HG03095 (cell line): ENCODE results near the gene DDX19B.
"Not testable (repeated sequence)": the region's sequence is repeated elsewhere in the genome, so short reads cannot be mapped to it uniquely, and the experiment has no call there.

ENCODE experiments used
- ATAC-seq: cut with Tn5 transposase; IDR thresholded peaks from one replicate; pipeline ENCODE4 v1.9.1; 2021; ENCODE audit warnings: moderate library complexity; ENCODE audit not compliant: unreplicated experiment

Gene DDX19B

DNA sequence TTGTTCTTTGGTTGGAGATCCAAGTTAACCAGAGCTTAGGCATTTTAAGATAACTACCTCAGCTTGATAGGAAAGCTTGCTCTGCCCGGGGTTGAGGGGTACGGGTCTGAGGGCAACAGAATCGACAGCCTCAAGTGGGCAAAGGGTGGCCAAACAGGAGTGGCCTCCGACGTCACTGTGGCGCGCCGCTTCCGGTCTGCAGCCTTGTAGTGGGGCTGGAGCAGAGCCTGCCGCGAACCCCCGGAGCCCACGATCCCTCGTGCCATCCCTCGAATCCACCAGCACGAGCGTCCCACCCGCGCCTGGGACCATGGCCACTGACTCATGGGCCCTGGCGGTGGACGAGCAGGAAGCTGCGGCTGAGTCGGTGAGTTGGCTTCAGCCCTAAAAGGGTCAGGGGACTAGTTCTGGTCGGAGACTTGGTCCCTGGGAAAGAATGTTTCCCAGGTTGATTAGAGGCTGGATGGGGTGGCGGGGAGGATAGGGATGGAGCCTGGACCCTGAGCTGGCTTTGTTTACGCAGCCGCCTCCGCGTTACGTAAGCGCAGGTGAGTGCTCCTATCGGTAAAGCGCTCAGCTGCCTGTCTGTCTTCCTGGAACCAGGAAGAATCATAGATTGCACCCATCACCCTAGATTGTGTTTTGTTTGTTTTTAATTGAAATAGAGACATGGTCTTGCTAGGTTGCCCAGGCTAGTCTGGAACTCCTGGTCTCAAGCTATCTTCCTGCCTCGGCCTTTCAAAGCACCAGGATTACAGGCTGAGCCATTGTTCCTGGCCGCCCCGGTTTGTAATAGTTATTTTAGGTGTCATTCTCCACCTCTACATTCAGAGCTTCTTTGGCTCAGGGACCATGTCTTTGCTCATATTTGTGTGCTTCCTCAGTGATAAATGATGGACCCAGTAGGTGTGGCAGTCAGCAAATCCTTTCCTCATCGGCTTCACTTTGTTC, at the start of gene DDX19B:
Gene DDX19B (plus strand): TSS at position 199 of the 951 bp plus-strand sequence. CDS start 112 bp downstream, at position 311.
- ATAC-seq, result peak; percentile 86

DNA sequence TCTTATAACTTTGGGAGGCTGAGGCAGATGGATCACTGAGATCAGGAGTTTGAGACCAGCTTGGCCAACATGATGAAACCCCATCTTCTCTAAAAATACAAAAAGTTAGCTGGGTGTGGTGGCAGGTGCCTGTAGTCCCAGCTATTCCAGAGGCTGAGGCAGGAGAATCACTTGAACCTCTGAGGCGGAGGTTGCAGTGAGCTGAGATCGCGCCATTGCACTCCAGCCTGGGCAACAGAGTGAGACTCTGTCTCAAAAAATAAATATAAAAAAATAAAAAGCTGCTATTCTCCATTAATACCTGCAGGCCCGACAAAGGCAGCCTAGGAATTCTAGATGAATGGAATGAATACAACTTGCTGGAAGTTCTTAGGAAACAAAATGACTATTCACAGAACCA, 49.3 kb upstream of the DDX19B start:
- ATAC-seq, result not testable (repeated sequence)

DNA sequence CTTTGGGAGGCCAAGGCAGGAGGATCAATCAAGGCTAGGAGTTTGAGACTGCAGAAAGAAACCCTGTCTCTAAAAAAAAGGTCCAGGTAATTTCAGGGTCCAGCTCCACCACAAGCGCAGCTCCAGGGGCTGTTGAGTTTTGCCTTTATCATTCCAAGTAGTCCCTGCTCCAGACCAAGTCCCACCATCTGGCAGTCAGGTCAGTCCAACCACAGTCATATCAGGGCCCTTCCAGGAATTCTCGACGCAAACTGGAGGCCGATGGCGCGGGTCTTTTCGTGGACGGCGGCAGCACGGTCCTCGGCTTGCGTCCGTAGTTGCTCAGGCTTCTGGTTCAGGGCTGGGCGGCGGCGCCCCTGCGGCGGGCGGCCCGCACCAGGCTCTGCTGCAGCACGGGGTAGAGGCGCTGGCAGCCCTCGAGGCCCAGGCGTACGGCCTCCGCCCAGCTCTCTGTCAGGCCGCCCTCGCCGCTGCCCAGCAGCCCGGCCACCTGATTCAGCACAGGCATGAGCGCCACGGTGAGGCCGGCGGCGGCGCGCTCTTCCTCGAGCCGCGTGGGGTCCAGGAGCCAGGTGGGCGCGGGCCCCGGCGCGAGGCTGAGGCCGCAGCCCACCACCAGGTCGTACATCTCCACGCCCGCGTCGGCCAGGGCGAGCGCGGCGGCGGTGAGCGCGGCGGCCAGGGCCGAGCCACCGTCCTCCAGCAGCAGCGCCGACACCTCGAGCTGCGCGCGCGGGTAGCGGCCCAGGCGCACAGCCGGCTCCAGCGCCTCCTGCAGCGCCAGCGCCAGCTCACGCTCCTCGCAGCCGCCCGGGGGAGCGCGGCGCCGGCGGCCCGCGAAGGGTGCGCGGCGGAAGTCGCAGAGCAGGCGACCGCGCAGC, 48.0 kb upstream of the DDX19B start:
- ATAC-seq, result peak; percentile 39

GRCh38 chr16:70251629-70252354, 47.2 kb upstream of the DDX19B start, which contains the start of gene EXOSC6:
Gene EXOSC6, minus strand, starts transcription at chr16:70251940. Its CDS starts 40 bp downstream, at chr16:70251900.
- peak; percentile 81 for ATAC-seq

DNA sequence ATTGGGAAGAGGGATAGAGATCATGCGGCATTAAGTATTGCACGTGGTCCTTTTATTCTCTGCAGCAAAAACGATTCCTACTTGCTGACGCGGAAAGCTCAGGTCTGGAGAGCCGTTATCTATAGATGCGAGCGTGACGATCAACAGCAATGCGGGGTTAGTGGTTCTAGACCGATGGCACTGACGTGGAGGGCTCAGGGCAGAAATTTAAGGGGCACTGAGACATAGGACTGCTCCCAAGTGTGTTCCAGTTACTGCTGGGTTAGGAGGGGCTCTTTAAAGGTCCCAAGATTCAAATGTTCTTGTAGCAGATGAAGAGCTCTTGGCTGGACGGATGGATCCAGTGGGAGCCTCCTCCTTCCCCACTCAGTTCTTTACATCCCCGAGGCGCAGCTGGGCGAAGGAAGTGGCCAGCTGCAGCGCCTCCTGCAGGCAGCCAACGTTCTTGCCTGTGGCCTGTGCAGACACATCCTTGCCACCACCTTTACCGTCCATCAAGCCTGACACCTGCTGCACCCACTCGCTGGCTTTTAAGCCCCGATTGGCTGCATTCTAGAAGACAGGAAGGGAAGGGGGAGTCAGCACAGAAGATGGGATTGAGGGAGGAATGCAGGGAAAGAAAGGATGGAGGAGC, 46.5 kb upstream of the DDX19B start:
- ATAC-seq, result no peak

DNA sequence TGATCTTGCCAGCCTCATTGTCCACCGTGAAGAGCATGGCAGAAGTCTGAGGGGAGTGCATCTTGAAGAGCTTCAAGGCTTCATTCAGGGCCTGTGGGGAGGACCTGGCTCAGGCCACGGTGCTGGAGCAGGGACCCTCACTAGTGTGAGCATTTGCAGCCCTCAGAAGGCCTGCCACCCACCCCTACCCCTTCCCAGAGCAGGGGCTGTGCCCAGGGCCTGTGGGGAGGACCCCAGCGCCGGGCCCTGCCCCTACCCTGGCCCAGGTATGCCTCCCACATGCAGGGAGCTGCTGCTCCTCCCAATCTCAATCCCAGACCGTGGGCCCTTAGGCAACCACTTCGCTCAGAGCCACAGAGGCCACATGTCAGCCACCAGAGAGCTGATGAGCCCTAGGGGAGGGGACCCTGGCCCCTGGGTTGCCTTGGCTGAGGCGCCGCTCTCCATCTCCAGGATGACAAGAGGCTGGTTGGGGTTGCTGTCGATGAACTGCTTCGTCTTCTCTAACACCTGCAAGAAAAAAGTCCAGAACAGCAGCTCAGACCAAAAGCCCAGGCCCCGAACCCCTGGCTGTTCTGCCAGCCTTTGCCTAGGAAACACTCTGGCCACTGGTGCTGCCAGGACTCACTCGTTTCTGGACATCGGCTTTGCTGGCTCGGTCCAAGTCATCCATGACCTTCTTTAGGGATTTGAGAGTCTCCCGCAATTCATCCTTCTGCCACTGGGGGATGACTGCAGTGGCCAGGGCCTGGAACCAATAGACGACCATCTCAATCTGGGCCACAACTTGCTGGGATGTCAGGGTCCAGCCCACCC, 45.5 kb upstream of the DDX19B start:
- no peak for ATAC-seq

DNA sequence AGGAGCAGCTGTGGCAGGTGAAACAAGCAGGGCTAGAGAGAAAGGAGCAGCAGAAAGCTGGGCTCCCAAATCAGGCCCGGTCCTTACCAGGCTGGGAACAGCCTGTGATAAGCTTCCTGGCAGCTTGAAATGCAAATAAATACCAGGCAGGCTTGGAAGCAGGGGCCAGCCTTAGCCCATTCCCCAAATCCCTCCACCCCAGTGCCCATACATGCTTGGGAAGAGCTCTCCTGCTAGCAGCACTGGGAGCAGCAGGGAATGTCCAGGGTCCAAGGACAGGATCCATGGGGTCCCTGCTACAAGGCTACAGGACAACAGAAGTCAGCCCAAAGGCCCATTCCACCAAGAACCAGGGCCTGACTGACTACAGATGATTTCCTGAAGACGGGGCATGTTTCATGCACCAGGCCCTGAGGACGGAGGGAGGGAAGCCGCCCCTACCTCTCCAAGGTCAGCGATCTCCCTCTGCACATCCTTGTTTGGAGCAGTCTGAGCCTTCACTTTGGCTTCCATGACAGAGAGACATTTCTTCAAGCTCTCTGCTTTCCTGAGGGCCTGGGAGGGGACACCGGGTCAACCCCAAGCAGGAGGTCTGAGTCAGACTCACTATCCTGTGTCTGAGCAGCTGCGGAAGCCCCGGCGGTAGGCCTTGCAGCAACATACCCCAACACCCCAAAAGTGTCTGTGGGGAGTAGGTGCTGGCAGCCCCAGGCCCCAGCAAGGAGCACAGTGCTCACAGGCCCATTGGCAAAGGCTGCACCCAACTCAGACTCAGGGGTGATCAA, 44.6 kb upstream of the DDX19B start:
- ATAC-seq, result no peak

- ATAC-seq, result no peak
Measured at GRCh38 chr16:70254965-70255286, 44.1 kb upstream of the DDX19B start.

- no peak for ATAC-seq
Measured at GRCh38 chr16:70255574-70255973, 43.4 kb upstream of the DDX19B start.

GRCh38 chr16:70257391-70257790, 41.6 kb upstream of the DDX19B start:
- ATAC-seq, result no peak

DNA sequence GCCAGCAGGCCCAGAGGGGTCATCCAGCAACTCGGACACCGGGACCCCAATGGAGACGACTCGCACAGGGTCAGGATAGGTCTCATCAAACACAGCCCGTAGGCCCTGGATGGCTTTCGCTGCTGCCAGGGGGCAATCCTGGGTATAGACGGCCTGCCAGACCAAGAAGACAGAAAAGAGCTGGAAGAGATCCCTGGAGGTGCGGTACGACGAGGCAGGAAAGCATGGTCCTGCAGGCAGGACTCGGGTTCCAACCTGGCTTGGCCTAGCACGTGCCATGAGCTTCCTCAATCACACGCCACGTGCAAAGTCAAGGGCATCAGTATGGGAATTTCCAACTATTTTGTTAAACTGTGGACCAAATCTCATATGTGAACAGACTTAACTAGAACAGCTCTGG, 40.9 kb upstream of the DDX19B start:
- no peak for ATAC-seq

- ATAC-seq, result no peak
Measured at GRCh38 chr16:70258946-70259345, 40.0 kb upstream of the DDX19B start.

- ATAC-seq, result not testable (repeated sequence)
Measured at GRCh38 chr16:70259903-70260302, 39.1 kb upstream of the DDX19B start.

DNA sequence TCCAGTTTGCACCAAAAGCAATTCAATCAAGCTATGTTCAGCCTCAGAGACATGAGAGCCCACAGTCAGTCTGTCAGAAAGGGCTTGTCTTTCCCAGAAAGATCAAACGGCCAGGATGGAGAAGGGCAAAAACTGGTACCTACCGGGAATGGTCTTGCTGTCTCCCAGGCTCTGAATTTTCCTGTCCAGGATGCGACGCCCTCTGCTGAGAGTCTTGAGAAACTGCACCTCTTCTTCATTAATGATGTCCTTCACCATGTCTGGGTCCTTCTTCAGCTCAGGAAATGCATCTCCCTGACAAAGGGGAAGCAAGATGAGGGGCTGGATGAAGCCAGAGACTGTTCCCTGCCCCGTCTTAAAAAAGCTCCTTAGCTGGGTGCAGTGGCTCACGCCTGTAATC, 31.5 kb upstream of the DDX19B start:
- no peak for ATAC-seq

DNA sequence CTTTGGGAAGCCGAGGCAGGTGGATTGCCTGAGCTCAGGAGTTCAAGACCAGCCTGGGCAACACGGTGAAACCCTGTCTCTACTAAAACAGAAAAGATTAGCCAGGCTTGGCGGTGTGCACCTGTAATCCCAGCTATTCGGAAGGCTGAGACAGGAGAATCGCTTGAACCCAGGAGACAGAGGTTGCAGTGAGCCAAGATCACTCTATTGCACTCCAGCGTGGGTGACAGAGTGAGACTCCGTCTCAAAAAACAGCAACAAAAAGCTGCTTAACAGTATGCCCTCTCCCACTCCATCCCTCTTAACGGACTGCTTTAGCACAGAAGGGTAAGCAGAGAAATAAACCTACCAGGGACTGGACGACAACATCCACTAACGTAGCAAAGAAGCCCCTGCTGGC, 31.1 kb upstream of the DDX19B start:
- not testable (repeated sequence) for ATAC-seq

DNA sequence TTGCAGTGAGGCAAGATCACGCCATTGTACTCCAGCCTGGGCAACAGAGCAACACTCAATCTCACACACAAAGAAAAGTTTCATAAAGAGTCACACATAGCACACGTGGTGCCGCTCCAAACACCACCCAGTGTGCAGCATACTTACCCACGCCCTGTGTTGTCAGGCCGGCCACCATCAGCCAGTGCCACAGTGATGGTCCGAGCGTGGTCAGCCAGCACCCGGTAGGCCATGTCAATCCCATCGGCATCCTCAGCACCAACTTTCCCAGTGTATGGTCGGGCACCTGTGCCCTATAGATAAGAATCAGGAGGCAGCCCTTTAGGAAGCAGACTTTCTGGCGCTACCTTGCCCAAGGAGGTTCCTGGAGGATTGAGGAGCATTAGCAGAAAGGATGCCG, 29.5 kb upstream of the DDX19B start:
- ATAC-seq, result no peak

- ATAC-seq, result no peak
Measured at GRCh38 chr16:70270176-70270575, 28.8 kb upstream of the DDX19B start.

- ATAC-seq, result no peak
Measured at GRCh38 chr16:70271696-70272095, 27.3 kb upstream of the DDX19B start.

DNA sequence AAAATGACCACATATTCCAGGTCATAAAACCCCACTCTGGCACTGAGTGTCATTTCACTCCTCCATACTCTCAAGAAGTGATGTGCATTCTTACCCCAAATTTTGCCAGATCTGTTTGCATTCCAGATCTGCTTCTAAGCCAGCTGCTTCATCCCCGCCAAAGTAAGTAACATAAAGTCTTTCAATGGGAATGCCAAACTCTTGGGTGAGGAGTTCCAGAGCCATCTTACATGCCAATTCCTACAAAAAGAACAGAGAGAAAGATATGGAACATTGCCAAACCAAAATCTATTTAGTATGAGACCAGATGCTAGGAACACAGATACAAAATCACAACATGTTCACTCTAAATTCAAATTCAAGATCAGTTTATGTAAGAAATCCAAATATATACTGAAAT, 22.6 kb upstream of the DDX19B start:
- no peak for ATAC-seq
